Uterus (tissue), 2 donors: ENCODE measurements around the gene TBX20.

Experiments
- POLR2A ChIP-seq, 2 donors: fragments of 450-650 bp; IDR thresholded peaks; one replicate each; pipeline ENCODE4 v1.6.1; 2016; ENCODE audit warnings: antibody characterized with exemption in 2 of 2, mild to moderate bottlenecking in 1 of 2, moderate library complexity in 1 of 2
- TF ChIP-seq, protein P1 (sequence below), 4 experiments: fragments of 200-600 bp in 2 of 4; fragments of 450-650 bp in 2 of 4; sonication (generic) in 2 of 4; IDR thresholded peaks; one replicate each; pipeline ENCODE4 v1.5.1; 2016 to 2019; ENCODE audit warnings: antibody characterized with exemption in 4 of 4, mild to moderate bottlenecking in 2 of 4, moderate library complexity in 1 of 4

- TF ChIP-seq, protein P1, sequence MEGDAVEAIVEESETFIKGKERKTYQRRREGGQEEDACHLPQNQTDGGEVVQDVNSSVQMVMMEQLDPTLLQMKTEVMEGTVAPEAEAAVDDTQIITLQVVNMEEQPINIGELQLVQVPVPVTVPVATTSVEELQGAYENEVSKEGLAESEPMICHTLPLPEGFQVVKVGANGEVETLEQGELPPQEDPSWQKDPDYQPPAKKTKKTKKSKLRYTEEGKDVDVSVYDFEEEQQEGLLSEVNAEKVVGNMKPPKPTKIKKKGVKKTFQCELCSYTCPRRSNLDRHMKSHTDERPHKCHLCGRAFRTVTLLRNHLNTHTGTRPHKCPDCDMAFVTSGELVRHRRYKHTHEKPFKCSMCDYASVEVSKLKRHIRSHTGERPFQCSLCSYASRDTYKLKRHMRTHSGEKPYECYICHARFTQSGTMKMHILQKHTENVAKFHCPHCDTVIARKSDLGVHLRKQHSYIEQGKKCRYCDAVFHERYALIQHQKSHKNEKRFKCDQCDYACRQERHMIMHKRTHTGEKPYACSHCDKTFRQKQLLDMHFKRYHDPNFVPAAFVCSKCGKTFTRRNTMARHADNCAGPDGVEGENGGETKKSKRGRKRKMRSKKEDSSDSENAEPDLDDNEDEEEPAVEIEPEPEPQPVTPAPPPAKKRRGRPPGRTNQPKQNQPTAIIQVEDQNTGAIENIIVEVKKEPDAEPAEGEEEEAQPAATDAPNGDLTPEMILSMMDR (IDR thresholded peaks at IDR 0.05) = no peak
- no peak for TF ChIP-seq POLR2A (IDR thresholded peaks at IDR 0.05)
These were observed 12.5 kb downstream of the TBX20 start for GRCh38 chr7:35241436-35241835.
